A549 (cell line): ENCODE results near the gene PIANP.

Experiments used
- ATOH8 ChIP-seq: fragments of 250-450 bp; sonication (Bioruptor Pico); IDR thresholded peaks from 2 replicates; pipeline ENCODE4 v1.5.0; 2020; ENCODE audit warnings: low read depth, mild to moderate bottlenecking, moderate library complexity
- CEBPB ChIP-seq, 2 experiments: fragments of >200 bp in 1 of 2; sonication (Bioruptor Twin) in 1 of 2; formaldehyde crosslinking in 1 of 2; IDR thresholded peaks; 2 replicates each; pipeline ENCODE4 v1.6.1; 2012 to 2016
- CTCF ChIP-seq: fragments of >200 bp; sonication (Bioruptor Twin); formaldehyde crosslinking; IDR thresholded peaks from 3 replicates; pipeline ENCODE4 v1.5.1; 2016
- EP300 ChIP-seq, 2 experiments: fragments of >200 bp; sonication (Bioruptor Twin); formaldehyde crosslinking; IDR thresholded peaks; 2 replicates in 1 of 2; 3 replicates in 1 of 2; pipeline ENCODE4 v1.6.1; 2016 to 2017
- MAZ ChIP-seq: fragments of 150-350 bp; IDR thresholded peaks from 2 replicates; pipeline ENCODE4 v1.6.1; 2014; ENCODE audit warnings: antibody characterized with exemption, low read depth, low read length, borderline replicate concordance
- PBX3 ChIP-seq: IDR thresholded peaks from 2 replicates; pipeline ENCODE4 v1.6.1; 2012
- PHF8 ChIP-seq: fragments of 200-600 bp; sonication (generic); IDR thresholded peaks from 2 replicates; pipeline ENCODE4 v1.6.1; 2016; ENCODE audit warnings: low read depth, mild to moderate bottlenecking, antibody characterized with exemption, moderate library complexity, borderline replicate concordance
- POLR2A ChIP-seq: IDR thresholded peaks from 2 replicates; pipeline ENCODE4 v1.6.1; 2012; ENCODE audit warnings: mild to moderate bottlenecking, low read length
- RAD21 ChIP-seq, 2 experiments: fragments of >200 bp in 1 of 2; sonication (Bioruptor Twin) in 1 of 2; formaldehyde crosslinking in 1 of 2; IDR thresholded peaks in 1 of 2; conservative IDR thresholded peaks in 1 of 2; 2 replicates in 1 of 2; 3 replicates in 1 of 2; pipeline ENCODE4 v1.6.1; 2012 to 2018; ENCODE audit warnings: inconsistent platforms in 1 of 2
- ZC3H11A ChIP-seq: fragments of 450-650 bp; IDR thresholded peaks from 2 replicates; pipeline ENCODE4 v1.6.1; 2014; ENCODE audit warnings: antibody characterized with exemption, mild to moderate bottlenecking
- TF ChIP-seq, protein P1 (sequence below): fragments of 200-600 bp; sonication (generic); IDR thresholded peaks from 2 replicates; pipeline ENCODE4 v1.6.1; 2016; ENCODE audit warnings: antibody characterized with exemption, mild to moderate bottlenecking, moderate library complexity

DNA sequence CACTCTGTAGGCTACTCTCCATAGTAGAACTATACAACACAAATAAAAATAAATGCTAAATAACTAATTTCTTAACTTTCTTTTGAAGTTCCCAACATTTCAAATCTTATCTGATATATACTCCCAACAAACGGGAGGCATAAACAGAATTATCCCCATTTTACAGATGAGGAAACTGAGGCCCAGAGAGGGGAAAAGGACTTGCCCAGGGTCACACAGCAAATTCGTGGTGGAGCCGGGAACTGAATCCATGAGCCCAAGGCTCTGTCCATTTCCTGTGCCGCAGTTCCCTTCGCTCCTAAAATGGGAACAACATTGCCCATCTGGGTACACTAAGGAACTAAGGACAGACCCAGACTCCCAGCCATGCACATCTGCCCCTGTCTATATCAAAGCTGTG lies 23.7 kb downstream of the PIANP start:
- TF ChIP-seq MAZ (no peak), CTCF (no peak), RAD21 (conservative IDR thresholded peaks at IDR 0.05 in 1 of 2, IDR thresholded peaks at IDR 0.05 in 1 of 2) (no peak), POLR2A (no peak), PHF8 (no peak), ATOH8 (no peak), EP300 (IDR thresholded peaks at IDR 0.05) (no peak), PBX3 (no peak), ZC3H11A (no peak), CEBPB (IDR thresholded peaks at IDR 0.05) (no peak)
- TF ChIP-seq, protein P1, sequence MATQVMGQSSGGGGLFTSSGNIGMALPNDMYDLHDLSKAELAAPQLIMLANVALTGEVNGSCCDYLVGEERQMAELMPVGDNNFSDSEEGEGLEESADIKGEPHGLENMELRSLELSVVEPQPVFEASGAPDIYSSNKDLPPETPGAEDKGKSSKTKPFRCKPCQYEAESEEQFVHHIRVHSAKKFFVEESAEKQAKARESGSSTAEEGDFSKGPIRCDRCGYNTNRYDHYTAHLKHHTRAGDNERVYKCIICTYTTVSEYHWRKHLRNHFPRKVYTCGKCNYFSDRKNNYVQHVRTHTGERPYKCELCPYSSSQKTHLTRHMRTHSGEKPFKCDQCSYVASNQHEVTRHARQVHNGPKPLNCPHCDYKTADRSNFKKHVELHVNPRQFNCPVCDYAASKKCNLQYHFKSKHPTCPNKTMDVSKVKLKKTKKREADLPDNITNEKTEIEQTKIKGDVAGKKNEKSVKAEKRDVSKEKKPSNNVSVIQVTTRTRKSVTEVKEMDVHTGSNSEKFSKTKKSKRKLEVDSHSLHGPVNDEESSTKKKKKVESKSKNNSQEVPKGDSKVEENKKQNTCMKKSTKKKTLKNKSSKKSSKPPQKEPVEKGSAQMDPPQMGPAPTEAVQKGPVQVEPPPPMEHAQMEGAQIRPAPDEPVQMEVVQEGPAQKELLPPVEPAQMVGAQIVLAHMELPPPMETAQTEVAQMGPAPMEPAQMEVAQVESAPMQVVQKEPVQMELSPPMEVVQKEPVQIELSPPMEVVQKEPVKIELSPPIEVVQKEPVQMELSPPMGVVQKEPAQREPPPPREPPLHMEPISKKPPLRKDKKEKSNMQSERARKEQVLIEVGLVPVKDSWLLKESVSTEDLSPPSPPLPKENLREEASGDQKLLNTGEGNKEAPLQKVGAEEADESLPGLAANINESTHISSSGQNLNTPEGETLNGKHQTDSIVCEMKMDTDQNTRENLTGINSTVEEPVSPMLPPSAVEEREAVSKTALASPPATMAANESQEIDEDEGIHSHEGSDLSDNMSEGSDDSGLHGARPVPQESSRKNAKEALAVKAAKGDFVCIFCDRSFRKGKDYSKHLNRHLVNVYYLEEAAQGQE: no peak
